HG03460 (cell line): ENCODE results near the gene C1orf159.
"Not testable (repeated sequence)": the region's sequence is repeated elsewhere in the genome, so short reads cannot be mapped to it uniquely, and the experiment has no call there.

Experiments used
- ATAC-seq: cut with Tn5 transposase; IDR thresholded peaks from one replicate; pipeline ENCODE4 v1.9.1; 2021; ENCODE audit not compliant: unreplicated experiment

The C1orf159 gene

DNA sequence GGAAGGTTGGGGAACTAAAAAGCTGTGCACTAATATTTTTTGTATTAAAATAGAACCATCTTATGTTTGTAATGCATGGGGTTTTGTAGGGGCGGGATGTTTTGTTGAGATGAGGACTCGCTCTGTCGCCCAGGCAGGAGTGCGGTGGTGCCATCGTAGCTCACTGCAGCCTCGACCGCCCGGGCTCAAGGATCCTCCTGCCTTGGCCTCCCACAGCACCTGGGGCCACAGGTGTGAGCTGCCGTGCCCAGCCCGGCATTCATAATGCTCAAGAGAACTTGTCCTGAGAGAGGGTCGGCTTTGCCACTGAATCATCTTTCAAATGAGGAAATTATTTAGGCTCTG is 3.0 kb upstream of the C1orf159 start:
- no peak for ATAC-seq

- ATAC-seq: no peak
Measured at GRCh38 chr1:1118011-1118875, 2.4 kb upstream of the C1orf159 start.

- no peak for ATAC-seq
Measured at GRCh38 chr1:1117469-1117831, 1.6 kb upstream of the C1orf159 start.

DNA sequence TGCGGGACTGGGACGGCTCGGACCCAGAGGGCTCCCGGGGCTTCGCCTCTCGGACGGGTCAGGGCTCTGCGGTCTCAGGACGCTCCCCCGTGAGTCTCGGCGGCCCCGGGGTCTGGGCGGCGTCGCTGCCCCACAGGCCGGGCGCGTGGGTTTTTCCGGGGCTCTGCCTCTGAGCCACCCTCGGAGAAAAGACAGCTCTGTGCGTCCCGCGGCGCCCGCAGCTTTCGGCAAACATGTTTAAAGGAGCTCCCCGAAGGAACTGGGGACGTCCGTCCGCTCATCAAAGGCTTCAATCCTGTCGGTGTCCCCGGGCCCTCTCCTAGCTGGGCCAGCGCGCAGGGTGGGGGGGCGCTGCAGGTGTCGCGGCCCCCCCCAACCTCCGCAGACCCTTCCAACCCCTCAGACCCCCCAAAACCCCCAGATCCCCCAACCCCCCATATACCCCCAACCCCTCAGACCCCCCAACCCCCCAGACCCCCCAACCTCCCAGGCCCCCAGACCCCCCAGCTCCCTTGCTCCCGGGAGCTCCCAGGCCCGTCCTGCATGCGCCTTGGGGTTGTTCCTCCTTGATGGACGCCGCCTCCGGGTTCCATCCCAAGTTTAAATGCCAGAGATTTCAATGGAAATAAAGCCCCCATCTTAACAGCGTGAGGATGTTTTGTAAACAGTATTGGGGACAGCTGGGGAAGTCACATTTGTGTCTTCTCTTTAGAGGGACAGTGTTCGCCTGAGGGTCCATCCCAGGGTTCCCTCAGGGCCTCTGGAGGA is 996 bp upstream of the C1orf159 start:
- no peak for ATAC-seq

- ATAC-seq: no peak
Measured at GRCh38 chr1:1115136-1115785, 628 bp downstream of the C1orf159 start.

- ATAC-seq: no peak
Measured at GRCh38 chr1:1114431-1114830, 1.5 kb downstream of the C1orf159 start.

DNA sequence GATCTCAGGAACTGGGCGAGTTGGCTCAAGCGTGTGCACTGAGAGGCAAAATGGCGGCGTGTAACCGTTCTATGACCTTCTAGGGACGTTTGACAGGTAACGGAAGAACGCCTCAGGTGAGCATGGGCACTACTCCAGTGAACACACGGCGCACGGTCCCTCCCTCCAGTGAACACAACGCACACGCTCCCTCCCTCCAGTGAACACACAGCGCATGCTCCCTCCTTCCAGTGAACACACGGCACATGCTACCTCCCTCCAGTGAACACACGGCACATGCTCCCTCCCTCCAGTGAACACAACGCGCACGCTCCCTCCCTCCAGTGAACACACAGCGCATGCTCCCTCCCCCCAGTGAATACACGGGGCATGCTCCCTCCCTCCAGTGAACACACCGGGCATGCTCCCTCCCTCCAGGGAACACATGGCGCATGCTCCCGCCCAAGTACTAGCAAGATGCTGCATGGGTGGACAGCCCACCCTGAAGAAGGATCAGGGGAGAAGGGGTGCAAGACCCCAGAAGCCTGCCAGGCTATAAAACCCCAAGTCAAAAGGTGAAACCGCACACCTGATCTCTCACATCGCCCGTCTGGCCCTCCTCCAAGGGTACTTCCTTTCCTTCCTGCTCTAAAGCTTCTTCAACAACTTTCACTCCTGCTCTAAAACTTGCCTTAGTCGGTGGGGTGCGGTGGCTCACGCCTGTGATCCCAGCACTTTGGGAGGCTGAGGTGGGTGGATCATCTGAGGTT is 3.5 kb downstream of the C1orf159 start:
- no peak for ATAC-seq

GRCh38 chr1:1111516-1112236 is 4.2 kb downstream of the C1orf159 start:
- no peak for ATAC-seq

GRCh38 chr1:1110561-1110971 is 5.3 kb downstream of the C1orf159 start:
- no peak for ATAC-seq

DNA sequence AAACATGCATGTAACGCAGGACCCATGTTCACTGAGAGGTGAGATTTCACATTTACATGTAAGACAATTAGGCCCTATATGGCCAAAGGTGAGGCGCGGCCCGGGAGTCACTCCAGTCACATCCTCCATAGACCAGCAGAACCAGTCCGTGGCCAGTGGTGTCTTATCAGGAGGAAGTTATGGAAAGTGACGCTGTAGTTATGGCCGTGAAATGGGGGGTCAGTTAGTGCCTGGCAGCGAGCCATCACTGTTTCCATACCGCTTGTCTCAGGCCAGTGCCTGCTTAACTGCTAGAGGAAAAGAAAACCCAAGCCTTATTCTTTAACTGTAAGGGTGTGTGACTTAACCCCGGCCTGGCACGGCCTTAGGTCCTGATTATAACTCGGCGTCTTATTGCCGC is 6.1 kb downstream of the C1orf159 start:
- no peak for ATAC-seq

- ATAC-seq: no peak
Measured at GRCh38 chr1:1106510-1107221, 9.2 kb downstream of the C1orf159 start.

DNA sequence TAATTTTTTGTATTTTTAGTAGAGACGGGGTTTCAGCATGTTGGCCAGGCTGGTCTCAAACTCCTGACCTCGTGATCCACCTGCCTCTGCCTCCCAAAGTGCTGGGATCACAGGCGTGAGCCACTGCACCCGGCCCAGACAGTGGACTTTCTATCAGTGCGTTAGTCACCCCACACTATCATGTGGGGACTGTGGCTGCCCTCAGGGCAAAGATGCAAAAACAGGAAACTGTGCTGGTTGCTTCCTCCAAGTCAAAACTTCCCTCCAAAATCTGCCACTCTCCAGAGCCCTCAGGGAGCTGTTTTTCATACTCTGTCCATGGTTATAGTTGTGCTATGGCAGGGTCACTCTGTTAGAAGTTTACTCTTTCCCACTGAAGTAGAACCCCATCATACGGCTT is 11.7 kb downstream of the C1orf159 start:
- not testable (repeated sequence) for ATAC-seq

GRCh38 chr1:1101503-1101902 is 14.4 kb downstream of the C1orf159 start:
- ATAC-seq: no peak

- no peak for ATAC-seq
Measured at GRCh38 chr1:1100296-1100695, 15.6 kb downstream of the C1orf159 start.

DNA sequence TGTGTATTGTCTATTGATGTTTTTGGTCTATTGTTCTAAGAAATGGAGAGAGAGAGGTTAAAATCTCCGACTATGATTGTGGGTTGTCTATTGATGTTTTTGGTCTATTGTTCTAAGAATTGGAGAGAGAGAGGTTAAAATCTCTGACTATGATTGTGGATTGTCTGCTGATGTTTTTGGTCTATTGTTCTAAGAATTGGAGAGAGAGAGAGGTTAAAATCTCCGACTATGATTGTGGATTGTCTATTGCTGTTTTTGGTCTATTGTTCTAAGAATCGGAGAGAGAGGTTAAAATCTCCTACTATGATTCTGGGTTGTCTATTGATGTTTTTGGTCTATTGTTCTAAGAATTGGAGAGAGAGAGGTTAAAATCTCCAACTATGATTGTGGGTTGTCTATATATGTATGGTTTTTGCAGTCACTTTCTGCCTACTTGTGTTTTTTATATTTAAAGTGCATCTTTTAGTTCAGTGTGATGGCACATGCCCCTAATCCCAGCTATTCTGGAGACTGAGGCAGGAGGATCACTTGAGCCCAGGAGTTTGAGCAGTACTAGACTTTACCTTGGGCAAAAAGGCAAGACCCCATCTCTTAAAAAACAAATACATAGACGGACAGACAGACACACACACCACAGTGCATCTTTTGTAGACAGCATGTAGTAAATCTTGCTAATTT is 16.2 kb downstream of the C1orf159 start:
- no peak for ATAC-seq

GRCh38 chr1:1098681-1099421 is 17.0 kb downstream of the C1orf159 start:
- no peak for ATAC-seq

- not testable (repeated sequence) for ATAC-seq
Measured at GRCh38 chr1:1096136-1096535, 19.8 kb downstream of the C1orf159 start.

- no peak for ATAC-seq
Measured at GRCh38 chr1:1094981-1095380, 20.9 kb downstream of the C1orf159 start.

DNA sequence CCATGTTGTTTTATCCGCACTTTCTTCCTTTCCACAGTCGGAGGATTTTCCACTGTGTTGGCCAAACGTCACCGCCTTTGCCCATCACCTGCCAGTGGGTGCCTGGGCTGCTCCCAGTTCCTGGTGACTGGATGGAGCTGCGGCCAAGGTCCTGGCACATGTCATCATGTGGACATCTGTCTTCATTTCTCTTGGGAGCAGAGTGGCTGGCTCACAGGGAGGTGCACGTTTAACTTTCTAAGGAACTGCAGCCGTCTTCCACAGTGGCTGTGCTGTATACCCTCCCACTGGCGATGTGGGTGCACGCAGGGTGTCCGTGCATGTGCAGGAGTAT is 22.3 kb downstream of the C1orf159 start:
- ATAC-seq: no peak
